GM12875 (cell line): Measurements from ENCODE around the gene GNG12.

Experiments
- H3K4me3 ChIP-seq: one replicate; pipeline ENCODE4 v1.5.1; 2011; ENCODE audit warnings: low read depth, low read length, control low read depth
- TF ChIP-seq, protein P1 (sequence below): IDR thresholded peaks from 2 replicates; pipeline ENCODE4 v1.5.1; 2011; ENCODE audit warnings: low read depth, mild to moderate bottlenecking, control low read depth, inconsistent platforms, low read length, moderate library complexity, borderline replicate concordance; ENCODE audit not compliant: insufficient read depth

Gene GNG12

DNA sequence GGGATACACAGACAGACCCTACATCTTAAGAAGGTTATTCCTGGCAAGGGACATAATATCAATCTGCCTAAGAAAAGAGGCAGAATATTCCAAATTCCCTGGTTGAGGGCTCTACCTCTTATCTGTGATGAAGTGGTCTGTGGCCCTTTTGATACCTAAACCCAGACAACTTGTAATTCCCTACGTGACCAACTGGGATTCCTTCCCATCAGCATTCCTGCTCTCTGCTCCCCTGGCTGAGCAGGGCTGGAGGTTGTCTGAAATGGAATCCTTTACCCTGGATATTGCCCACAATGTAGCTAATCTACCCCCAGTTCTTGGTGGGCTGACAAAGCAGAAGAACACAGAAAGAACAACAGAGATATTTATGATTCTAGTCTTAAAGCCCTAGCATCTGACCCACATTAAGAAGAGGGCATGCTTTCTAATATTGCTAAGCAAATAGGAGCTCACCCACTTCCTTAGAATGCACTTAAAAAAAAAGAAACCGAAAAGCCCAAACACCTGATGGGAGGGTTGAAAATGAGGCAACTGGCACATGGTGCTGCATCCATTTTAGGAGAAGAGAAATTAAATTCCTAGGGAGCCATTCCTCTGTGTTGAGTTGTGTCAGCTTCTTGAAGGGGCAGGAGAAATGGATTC lies 111.5 kb downstream of the GNG12 start:
- TF ChIP-seq, protein P1, sequence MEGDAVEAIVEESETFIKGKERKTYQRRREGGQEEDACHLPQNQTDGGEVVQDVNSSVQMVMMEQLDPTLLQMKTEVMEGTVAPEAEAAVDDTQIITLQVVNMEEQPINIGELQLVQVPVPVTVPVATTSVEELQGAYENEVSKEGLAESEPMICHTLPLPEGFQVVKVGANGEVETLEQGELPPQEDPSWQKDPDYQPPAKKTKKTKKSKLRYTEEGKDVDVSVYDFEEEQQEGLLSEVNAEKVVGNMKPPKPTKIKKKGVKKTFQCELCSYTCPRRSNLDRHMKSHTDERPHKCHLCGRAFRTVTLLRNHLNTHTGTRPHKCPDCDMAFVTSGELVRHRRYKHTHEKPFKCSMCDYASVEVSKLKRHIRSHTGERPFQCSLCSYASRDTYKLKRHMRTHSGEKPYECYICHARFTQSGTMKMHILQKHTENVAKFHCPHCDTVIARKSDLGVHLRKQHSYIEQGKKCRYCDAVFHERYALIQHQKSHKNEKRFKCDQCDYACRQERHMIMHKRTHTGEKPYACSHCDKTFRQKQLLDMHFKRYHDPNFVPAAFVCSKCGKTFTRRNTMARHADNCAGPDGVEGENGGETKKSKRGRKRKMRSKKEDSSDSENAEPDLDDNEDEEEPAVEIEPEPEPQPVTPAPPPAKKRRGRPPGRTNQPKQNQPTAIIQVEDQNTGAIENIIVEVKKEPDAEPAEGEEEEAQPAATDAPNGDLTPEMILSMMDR: no peak
- no peak overlapping the region for H3K4me3 ChIP-seq

DNA sequence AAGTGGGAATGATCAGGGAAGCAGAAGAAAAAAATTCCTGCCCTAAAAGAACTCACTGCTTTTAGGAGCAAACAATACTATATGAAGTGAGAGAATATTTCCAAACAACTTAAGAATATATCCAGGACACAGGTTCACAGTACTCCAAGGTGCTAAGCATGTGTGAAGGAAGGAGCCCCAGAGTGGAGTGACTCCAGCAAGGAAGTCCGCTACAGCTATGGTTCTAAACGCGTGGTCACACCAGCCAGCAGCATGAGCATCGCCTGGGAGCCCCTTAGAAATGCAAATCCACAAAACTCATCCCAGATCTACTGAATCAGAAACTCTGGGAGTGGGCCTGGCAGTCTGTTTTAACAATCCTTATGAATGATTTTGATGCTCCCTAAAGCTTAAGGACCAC lies 112.2 kb downstream of the GNG12 start:
- TF ChIP-seq, protein P1: no peak
- H3K4me3 ChIP-seq: no peak overlapping the region

DNA sequence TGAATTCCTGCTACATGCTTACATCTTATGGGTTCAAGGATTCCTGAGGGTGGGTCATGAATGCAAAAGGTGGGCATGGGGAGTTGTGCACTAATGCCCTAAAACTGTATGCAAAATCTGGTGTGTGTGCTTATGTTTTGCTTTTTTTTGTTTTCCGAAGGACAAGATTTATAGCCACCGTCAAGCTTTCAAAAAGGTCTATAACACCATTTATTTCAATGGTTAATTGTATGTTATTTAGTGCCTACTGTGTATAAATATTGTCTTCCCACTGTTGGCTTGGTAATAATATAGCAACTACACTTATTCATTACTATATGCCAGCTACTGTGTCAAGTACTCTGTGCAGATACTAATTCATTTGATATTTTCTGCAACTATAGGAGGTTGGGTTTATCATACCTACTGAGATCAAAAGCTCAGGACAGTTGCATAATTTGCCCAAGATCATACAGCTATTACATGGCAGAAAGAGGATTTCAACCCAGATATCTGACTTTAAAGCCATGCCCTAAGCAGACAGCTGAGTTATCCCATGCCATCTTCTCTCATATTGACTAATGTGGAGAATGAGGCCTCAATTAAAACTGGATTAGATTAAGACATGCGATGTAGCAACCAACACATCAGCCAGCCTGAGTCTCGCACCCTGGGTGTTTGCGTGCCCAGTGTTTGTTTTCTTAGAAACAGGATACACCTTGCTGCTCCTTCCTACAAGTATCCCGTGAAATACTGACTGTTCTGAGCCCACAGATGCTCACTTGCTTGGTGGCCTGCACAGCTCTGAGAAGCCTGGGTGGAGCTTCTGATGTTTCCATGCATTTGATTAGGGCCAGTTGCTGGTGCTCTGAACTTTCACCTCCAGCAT lies 113.7 kb downstream of the GNG12 start:
- TF ChIP-seq, protein P1: no peak

DNA sequence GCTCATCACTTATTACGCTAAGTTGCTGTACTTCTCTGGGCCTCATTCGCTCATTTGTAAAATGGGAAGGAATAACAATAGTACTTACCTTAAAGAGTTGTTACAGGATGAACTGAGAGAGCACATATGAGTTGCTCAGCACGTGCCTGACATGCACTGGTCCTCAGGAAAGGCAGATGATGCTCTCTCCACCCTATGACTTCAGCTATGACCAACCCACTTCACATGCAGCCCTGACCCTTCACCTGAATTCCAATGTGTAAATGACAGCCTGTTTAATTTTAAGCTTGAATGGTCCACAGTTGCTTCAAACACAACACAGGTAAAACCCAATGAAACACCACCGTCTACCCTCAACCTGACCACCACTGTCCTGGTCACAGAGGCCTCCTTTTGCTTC lies 115.4 kb downstream of the GNG12 start:
- TF ChIP-seq, protein P1: no peak

More for the DNA sequence above, 113.7 kb downstream of the GNG12 start:
- no peak overlapping the region for H3K4me3 ChIP-seq

DNA sequence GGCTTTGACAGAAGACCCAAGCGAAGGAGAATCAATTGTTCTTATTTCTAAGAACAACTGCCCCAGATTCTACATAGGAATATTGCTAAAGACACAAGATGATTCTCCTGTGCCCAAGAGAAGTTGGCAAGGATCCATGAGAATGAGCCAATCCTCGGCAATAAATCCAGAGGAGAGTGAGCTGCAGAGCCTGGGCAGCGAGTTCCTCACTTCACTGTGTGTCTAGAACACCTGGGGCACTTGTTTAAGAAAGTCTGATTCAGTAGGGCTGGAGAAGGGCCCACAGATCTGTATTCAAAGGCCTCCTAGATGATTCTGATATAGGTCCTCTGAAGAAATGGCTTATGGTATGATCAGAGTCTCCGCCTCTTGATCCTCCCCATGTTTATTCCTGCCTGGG lies 116.5 kb downstream of the GNG12 start:
- no peak overlapping the region for H3K4me3 ChIP-seq
- TF ChIP-seq, protein P1: no peak

More for the DNA sequence above, 115.4 kb downstream of the GNG12 start:
- no peak overlapping the region for H3K4me3 ChIP-seq

DNA sequence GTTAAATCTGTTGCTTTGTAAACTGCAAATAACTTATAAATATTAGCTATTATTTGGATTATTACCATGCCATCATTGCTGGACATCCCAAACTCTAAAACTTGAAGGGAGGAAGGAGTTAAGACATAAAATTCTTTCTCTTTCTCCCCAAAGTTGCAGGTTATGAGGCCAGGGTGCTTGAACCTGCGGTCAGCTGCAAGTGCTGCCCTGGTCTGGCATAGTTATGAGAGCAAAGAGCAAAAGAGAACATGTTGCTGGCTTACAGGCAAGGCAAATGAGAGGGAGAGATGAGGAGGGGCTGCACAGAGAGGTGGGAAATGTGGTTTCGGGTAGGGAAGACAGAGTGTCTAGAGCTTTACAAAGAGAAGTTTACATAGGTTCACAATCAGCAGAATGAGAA lies 117.4 kb downstream of the GNG12 start:
- TF ChIP-seq, protein P1: no peak
- no peak overlapping the region for H3K4me3 ChIP-seq
